ENCODE results near the gene DUSP8.
"Not testable (repeated sequence)": the region's sequence is repeated elsewhere in the genome, so short reads cannot be mapped to it uniquely, and the experiment has no call there.

DUSP8 gene

DNA sequence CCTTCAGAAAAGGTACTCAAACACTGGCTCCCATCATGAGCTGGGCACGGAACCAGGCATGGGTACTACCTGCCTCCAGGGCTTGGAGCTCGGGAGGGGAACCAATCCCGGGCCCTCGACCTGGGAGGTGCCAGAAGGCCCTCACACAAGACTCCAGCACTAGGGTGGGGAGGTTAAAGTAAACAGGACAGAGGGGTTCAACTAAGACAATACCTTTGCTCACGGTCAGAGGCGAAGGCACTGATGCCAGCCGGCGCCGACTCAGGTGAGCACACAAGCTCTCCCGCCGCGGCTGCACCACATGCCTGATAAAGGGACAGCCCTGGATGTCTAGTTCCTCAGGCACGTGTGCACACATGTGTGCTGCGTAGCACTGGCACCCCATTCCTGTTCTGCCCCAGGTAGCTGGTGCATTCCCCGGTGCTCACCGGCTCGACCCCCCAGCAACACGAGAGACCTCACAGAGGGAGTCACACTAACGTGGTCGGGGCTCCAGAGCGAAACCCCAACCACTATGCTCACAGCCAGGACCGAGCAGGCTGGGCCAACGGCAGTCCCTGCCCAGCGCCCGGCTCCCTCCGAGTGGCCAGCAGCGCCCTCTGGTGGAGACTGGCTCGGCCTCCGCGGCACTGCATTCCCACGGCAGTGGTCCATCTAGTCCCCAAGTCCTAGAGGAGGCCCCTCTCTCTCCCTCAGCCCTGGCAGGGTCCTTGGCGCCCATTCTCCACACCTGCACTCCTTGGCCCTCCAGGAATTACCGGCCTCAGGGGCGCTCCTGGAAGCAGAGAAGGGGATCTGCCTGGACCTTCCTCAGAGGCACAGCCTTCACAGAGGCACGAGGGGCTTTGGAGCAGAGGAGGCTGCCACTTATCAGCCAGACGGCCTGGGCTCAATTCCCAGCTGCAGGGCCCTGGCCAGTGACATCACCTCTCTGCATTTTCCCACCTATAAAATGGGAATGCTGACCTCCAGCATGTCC is 56.7 kb downstream of the DUSP8 start:
- ChIA-PET CTCF (interaction anchor here (0.6 to 1.3 kb wide), 5 partner anchors 8 to 671 kb away, joined by 3 to 4 read pairs (median 3); no protein-coding TSS in a partner anchor), POLR2A (ENCODE audit: low non-redundant PET) (no interaction called here)
- peak; percentile 75 for DNase-seq (ENCODE audit: low spot score)
- H3K27ac ChIP-seq: peak overlapping the region; percentile 25
- TF ChIP-seq, protein P1, sequence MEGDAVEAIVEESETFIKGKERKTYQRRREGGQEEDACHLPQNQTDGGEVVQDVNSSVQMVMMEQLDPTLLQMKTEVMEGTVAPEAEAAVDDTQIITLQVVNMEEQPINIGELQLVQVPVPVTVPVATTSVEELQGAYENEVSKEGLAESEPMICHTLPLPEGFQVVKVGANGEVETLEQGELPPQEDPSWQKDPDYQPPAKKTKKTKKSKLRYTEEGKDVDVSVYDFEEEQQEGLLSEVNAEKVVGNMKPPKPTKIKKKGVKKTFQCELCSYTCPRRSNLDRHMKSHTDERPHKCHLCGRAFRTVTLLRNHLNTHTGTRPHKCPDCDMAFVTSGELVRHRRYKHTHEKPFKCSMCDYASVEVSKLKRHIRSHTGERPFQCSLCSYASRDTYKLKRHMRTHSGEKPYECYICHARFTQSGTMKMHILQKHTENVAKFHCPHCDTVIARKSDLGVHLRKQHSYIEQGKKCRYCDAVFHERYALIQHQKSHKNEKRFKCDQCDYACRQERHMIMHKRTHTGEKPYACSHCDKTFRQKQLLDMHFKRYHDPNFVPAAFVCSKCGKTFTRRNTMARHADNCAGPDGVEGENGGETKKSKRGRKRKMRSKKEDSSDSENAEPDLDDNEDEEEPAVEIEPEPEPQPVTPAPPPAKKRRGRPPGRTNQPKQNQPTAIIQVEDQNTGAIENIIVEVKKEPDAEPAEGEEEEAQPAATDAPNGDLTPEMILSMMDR (conservative IDR thresholded peaks at IDR 0.05; ENCODE audit: low read depth): peak; percentile 89

DNA sequence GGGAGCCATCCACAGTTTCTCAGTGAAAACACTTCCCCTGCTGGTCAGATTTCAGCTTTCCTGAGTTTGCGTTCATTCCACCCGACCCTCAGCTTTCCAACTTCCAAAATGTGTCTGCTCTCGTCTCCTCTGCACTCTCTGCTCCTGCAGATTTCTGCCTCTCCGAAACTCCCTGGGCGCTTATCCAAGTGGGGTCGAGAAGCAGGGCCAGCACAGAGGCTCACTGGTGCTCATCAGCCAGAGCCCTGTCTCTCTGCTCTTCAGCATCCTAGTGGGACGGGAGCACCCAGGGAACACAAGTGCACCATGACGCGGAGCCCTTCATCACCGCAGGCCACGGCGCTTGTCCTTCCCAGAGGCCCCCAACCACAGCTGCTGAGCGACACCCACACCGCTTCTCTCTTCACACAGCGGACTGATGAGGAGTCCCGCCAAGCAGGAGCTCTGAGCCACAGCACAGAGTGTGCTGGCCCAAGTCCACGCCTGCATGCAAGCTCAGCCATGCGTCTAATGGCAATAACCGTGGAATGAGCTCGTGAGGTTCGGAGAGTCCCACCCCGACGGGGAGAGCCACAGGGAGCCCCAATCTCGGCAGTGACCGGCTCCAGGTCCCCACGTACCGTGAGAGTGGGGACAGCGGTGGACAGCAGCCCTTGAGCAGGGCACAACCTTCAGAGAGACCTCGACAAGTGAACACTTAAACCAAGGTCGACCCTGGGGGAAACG is 57.6 kb downstream of the DUSP8 start:
- TF ChIP-seq, protein P1 (conservative IDR thresholded peaks at IDR 0.05; ENCODE audit: low read depth): no peak
- ChIA-PET POLR2A (ENCODE audit: low non-redundant PET) (no interaction called here), CTCF (interaction anchor here (0.6 to 1.3 kb wide), 5 partner anchors 26 to 670 kb away, joined by 3 to 4 read pairs (median 3); no protein-coding TSS in a partner anchor)
- peak overlapping the region; percentile 38; the same call in 1 of the 2 replicates for H3K27ac ChIP-seq
- DNase-seq (ENCODE audit: low spot score): no peak

DNA sequence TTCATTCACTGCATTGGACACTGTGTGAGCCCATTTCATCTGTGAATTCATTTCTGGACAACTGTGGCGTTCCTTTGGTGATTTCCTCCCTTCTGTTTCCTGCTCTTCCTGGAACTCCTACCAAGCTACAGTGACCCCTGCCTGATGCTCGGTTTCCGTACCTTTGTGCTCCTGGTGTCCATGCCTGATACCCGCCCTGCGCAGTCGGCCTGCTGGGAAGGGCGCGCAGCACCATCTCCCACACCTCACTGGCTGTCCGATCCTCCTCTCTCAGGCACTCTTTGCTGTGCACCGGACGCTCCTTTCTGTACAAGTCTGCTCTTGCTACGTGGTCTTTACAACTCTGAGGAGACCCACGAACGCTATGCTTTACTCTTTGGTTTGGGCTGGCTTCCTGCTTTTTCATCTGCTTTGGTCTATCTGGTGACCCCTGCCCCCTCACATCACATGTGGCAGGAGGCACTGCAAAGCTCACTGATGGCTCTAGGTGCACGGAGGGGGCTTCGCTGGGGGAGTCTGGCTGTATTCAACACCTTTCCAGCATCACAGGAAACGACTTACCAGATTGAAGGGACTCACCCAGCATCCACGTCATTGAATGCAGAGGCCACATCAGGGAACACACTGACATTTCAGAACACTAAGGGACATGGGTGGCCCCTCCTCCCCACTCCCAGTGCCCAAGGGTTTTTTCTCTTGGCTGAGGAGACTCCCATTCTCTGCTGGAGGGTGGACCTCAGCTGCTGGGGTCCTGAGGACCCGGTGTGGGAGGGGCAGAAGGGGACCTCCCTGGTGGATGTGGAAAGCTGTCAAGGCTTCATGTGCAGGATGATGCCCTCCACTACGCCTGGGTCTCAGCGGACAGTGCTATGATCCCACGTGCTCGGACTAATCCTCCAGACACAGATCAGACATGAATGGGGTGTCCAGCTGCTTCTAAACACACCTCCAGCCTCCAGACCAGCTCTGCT is 58.5 kb downstream of the DUSP8 start:
- peak overlapping the region; percentile 38 for H3K27ac ChIP-seq
- no peak for DNase-seq (ENCODE audit: low spot score)
- ChIA-PET CTCF (interaction anchor here (0.7 to 1.0 kb wide), 2 partner anchors 61 to 383 kb away, joined by 4 read pairs; no protein-coding TSS in a partner anchor), POLR2A (ENCODE audit: low non-redundant PET) (no interaction called here)
- TF ChIP-seq, protein P1 (conservative IDR thresholded peaks at IDR 0.05; ENCODE audit: low read depth): no peak

DNA sequence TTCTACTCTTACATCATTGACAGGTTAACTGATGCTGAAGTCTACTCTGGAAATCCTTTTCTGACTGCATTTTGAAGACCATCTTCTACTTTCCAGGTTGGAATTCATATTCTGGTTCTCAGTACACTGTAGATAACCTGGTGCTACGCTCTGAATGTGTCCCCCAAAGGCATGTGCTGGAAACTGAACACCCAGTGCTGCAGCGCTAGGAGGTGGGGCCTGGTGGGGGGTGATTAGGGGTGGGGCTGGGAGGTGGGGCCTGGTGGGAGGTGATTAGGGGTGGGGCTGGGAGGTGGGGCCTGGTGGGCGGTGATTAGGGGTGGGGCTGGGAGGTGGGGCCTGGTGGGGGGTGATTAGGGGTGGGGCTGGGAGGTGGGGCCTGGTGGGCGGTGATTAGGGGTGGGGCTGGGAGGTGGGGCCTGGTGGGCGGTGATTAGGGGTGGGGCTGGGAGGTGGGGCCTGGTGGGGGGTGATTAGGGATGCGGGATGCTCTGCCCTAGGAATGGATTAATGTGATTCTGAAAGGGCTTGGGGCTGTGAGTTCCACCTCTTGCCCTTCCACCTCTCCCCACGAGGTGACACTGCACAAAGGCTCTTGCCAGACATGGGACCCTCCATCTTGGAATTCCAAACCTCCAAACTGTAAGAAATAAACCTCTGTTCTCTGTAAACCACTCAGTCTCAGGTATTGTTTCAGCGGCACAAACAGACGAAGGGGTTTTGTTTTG is 59.4 kb downstream of the DUSP8 start:
- POLR2A ChIA-PET (ENCODE audit: low non-redundant PET): not testable (repeated sequence)
- peak overlapping the region; percentile 41 for H3K27ac ChIP-seq
- CTCF ChIA-PET: interaction anchor here (1.0 kb wide), 1 partner anchor 62 kb away, joined by 4 read pairs; no protein-coding TSS in a partner anchor
- DNase-seq (ENCODE audit: low spot score): peak; percentile 33

DNA sequence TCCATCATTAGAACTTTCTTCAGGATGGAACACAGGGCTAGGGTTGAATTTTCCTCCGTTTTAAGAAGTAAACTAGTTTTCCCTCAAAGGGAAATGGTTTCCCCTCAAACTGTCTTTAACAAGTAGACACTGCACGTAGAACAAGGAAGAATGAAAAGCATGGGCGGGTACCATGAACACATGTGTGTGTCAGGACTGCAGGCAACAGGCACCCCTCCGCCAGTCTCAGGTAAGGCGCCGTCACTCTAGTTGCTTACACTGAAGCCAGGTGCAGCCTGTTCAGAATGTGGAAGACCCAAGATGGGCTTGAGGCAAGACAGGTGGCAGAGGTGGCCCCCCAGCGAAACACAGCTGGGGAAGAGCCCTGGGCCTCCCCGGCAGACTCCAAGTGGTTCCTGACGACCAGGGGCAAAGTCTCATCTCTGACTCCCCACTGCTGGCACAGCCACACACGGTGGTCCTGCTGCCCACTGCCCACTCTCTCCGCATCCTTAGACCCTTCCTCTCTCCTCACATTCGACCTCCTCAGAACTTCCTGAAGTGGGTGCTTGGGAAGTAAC is 60.1 kb downstream of the DUSP8 start:
- H3K27ac ChIP-seq: peak overlapping the region; percentile 41
- ChIA-PET POLR2A (ENCODE audit: low non-redundant PET) (no interaction called here), CTCF (no interaction called here)
- DNase-seq (ENCODE audit: low spot score): no peak
- TF ChIP-seq, protein P1 (conservative IDR thresholded peaks at IDR 0.05; ENCODE audit: low read depth): no peak

DNA sequence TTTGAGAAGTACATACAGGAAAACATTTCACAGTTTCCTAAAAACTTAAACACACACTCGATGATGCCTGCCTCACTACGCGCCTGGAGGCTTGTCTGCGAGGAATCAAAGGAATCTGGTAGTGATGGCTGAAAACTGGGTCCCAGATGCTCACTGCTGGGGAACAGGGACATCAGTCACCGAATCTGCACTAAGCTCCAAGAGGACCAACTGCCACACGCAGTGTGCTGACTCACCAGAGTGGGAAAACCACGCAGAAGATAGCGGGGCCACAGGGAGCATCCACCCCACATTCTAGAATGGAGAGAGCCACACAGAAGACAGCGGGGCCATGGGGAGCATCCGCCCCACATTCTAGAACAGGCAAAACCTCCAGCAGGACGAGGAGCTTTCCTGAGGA is 61.1 kb downstream of the DUSP8 start:
- ChIA-PET CTCF (interaction anchor here (0.7 kb wide), 1 partner anchor 169 kb away, joined by 4 read pairs; no protein-coding TSS in a partner anchor), POLR2A (ENCODE audit: low non-redundant PET) (no interaction called here)
- TF ChIP-seq, protein P1 (conservative IDR thresholded peaks at IDR 0.05; ENCODE audit: low read depth): no peak
- DNase-seq (ENCODE audit: low spot score): no peak
- H3K27ac ChIP-seq: peak overlapping the region; percentile 41

DNA sequence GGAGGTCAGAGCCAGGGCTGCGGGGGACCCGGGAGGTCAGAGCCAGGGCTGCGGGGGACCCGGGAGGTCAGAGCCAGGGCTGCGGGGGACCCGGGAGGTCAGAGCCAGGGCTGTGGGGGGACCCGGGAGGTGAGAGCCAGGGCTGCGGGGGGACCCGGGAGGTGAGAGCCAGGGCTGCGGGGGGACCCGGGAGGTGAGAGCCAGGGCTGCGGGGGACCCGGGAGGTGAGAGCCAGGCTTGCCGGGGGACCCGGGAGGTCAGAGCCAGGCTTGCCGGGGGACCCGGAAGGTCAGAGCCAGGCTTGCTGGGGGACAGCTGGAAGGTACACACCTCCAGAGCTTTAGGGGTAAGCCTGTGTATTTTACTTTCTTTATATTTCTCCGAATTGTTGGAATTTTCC is 61.7 kb downstream of the DUSP8 start:
- H3K27ac ChIP-seq; POLR2A ChIA-PET (ENCODE audit: low non-redundant PET); DNase-seq (ENCODE audit: low spot score): not testable (repeated sequence)
- CTCF ChIA-PET: interaction anchor here (0.7 kb wide), 1 partner anchor 168 kb away, joined by 4 read pairs; no protein-coding TSS in a partner anchor
